Vagina (tissue), 2 donors: ENCODE data around the gene CEACAM19.

ENCODE experiments used
- POLR2A ChIP-seq, 2 donors: fragments of 450-650 bp; IDR thresholded peaks; one replicate each; pipeline ENCODE4 v1.6.1; 2017; ENCODE audit warnings: antibody characterized with exemption in 2 of 2, mild to moderate bottlenecking in 2 of 2, moderate library complexity in 2 of 2
- TF ChIP-seq, protein P1 (sequence below), 3 experiments: fragments of 450-650 bp in 2 of 3; fragments of 200-600 bp in 1 of 3; sonication (generic) in 1 of 3; IDR thresholded peaks; one replicate each; pipeline ENCODE4 v1.5.1; 2017 to 2019; ENCODE audit warnings: antibody characterized with exemption in 3 of 3, mild to moderate bottlenecking in 2 of 3, moderate library complexity in 2 of 3

DNA sequence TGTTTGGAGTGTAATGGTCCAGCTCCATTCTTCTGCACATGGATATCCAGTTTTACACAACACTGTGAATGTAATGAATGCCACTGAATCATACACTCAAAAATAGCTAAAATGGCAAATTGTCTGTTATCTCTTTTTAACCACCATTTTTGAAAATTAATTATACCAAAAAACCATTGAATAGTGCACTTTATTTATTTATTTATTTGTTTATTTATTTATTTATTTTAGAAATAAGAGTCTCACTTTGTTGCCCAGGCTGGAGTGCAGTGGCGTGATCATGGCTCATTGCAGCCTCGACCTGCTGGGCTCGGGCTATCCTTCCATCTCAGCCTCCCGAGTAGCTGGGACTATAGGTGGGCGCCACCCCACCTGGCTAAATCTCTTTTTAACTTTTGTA, 7.3 kb upstream of the CEACAM19 start:
- TF ChIP-seq, protein P1, sequence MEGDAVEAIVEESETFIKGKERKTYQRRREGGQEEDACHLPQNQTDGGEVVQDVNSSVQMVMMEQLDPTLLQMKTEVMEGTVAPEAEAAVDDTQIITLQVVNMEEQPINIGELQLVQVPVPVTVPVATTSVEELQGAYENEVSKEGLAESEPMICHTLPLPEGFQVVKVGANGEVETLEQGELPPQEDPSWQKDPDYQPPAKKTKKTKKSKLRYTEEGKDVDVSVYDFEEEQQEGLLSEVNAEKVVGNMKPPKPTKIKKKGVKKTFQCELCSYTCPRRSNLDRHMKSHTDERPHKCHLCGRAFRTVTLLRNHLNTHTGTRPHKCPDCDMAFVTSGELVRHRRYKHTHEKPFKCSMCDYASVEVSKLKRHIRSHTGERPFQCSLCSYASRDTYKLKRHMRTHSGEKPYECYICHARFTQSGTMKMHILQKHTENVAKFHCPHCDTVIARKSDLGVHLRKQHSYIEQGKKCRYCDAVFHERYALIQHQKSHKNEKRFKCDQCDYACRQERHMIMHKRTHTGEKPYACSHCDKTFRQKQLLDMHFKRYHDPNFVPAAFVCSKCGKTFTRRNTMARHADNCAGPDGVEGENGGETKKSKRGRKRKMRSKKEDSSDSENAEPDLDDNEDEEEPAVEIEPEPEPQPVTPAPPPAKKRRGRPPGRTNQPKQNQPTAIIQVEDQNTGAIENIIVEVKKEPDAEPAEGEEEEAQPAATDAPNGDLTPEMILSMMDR (IDR thresholded peaks at IDR 0.05): no peak
- no peak for TF ChIP-seq POLR2A (IDR thresholded peaks at IDR 0.05)
